ENCODE results near the gene MEF2C. TPM values are rescaled to one million over a fixed set of nuclear protein-coding genes. Genes with fewer than 3 reads are reported as not detected.
A peak's percentile ranks its signal among the peaks of the same experiment; 100 is the strongest.

Gene MEF2C
- total RNA-seq, 1 experiment from 2014 or later: 13.0 TPM

GRCh38 chr5:88679638-88680037, 203.3 kb downstream of the MEF2C start:
- Histone ChIP-seq H3K27ac (ENCODE audit: low read depth, low read length) (no peak overlapping the region), H2AFZ (ENCODE audit: low read depth, low read length, poor library complexity, severe bottlenecking) (peak overlapping the region; percentile 98), H3K36me3 (ENCODE audit: control insufficient read depth in 1 of 2, insufficient read depth in 2 of 2, low read length in 2 of 2) (no peaks in the 10 kb centered on the region), H3K9me3 (ENCODE audit: control insufficient read depth in 1 of 2, insufficient read depth in 1 of 2, low read depth in 1 of 2, low read length in 2 of 2) (no peaks in the 10 kb centered on the region), H3K27me3 (ENCODE audit: insufficient read depth, low read length) (no peaks in the 10 kb centered on the region), H3K4me2 (ENCODE audit: low read length) (peak overlapping the region; percentile 85; the same call in 1 of the 2 replicates), H3K4me3 (replicated peaks in 1 of 2; ENCODE audit: low read depth in 1 of 2, low read length in 2 of 2) (no peak overlapping the region), H3K9me2 (ENCODE audit: insufficient read depth) (no peaks in the 10 kb centered on the region), H3K9ac (ENCODE audit: low read length) (no peak overlapping the region), H3K4me1 (ENCODE audit: control insufficient read depth in 1 of 2, insufficient read depth in 2 of 2, low read length in 2 of 2) (peaks cover 0 to 12% of the 10 kb centered on the region in 2 experiments; a peak in 2 of 4 replicates), H4K20me1 (ENCODE audit: insufficient read depth) (no peaks in the 10 kb centered on the region), H3K79me2 (ENCODE audit: insufficient read depth, low read length) (no peaks in the 10 kb centered on the region)
- POLR2A ChIA-PET: no interaction called here
- no peak for DNase-seq (ENCODE audit: low read depth, low spot score)
- RAD21 ChIA-PET (ENCODE audit: low non-redundant PET in 1 of 2, low total read pairs in 2 of 2, uncharacterized antibody in 2 of 2, unreplicated experiment in 2 of 2): interaction anchor here (0.7 to 1.3 kb wide), 4 partner anchors 11 to 898 kb away, joined by 3 to 5 read pairs (median 4); no protein-coding TSS in a partner anchor
- BruUV-seq (replicated peaks): no TSS peak
- no peak for TF ChIP-seq REST (IDR thresholded peaks at IDR 0.05; ENCODE audit: low read depth)
- no peak for TF ChIP-seq POLR2AphosphoS5 (IDR thresholded peaks at IDR 0.05; ENCODE audit: low read depth, low read length)
- TF ChIP-seq CTCF (IDR thresholded peaks at IDR 0.05 in 2 of 3, conservative IDR thresholded peaks at IDR 0.05 in 1 of 3; ENCODE audit: borderline replicate concordance in 1 of 3, insufficient read depth in 1 of 3, low read depth in 2 of 3, low read length in 2 of 3): no peak
- TF ChIP-seq SIN3A (IDR thresholded peaks at IDR 0.05; ENCODE audit: low read depth): no peak
- no peak for TF ChIP-seq CBX3 (IDR thresholded peaks at IDR 0.05; ENCODE audit: low read depth)
- TF ChIP-seq ELF1 (IDR thresholded peaks at IDR 0.05; ENCODE audit: borderline replicate concordance, low read depth): no peak
- TF ChIP-seq, protein P1, sequence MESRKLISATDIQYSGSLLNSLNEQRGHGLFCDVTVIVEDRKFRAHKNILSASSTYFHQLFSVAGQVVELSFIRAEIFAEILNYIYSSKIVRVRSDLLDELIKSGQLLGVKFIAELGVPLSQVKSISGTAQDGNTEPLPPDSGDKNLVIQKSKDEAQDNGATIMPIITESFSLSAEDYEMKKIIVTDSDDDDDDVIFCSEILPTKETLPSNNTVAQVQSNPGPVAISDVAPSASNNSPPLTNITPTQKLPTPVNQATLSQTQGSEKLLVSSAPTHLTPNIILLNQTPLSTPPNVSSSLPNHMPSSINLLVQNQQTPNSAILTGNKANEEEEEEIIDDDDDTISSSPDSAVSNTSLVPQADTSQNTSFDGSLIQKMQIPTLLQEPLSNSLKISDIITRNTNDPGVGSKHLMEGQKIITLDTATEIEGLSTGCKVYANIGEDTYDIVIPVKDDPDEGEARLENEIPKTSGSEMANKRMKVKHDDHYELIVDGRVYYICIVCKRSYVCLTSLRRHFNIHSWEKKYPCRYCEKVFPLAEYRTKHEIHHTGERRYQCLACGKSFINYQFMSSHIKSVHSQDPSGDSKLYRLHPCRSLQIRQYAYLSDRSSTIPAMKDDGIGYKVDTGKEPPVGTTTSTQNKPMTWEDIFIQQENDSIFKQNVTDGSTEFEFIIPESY (IDR thresholded peaks at IDR 0.05; ENCODE audit: extremely low read depth, insufficient replicate concordance, low read length): no peak
- TF ChIP-seq YY1 (IDR thresholded peaks at IDR 0.05; ENCODE audit: extremely low read depth, insufficient replicate concordance, low read depth, low read length): no peak
- TF ChIP-seq EZH2 (IDR thresholded peaks at IDR 0.05): no peak
- no peak for TF ChIP-seq EZH2phosphoT487 (IDR thresholded peaks at IDR 0.05; ENCODE audit: borderline replicate concordance)
- TF ChIP-seq, protein P2, sequence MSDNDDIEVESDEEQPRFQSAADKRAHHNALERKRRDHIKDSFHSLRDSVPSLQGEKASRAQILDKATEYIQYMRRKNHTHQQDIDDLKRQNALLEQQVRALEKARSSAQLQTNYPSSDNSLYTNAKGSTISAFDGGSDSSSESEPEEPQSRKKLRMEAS (IDR thresholded peaks at IDR 0.05): no peak
- no peak for TF ChIP-seq EGR1 (IDR thresholded peaks at IDR 0.05; ENCODE audit: low read depth)
- no peak for TF ChIP-seq ATF3 (IDR thresholded peaks at IDR 0.05)
- no peak for TF ChIP-seq SRF (IDR thresholded peaks at IDR 0.05; ENCODE audit: low read depth)
- no peak for TF ChIP-seq FOSL1 (IDR thresholded peaks at IDR 0.05; ENCODE audit: low read depth)
- no peak for TF ChIP-seq TCF7L2 (IDR thresholded peaks at IDR 0.05; ENCODE audit: borderline replicate concordance, extremely low read depth, insufficient read depth, insufficient read length)
- no peak for TF ChIP-seq ZNF274 (IDR thresholded peaks at IDR 0.05; ENCODE audit: low read depth, low read length)
- TF ChIP-seq JUND (IDR thresholded peaks at IDR 0.05): no peak
- TF ChIP-seq CEBPB (IDR thresholded peaks at IDR 0.05; ENCODE audit: low read depth): no peak
- no peak for ATAC-seq
- CTCF ChIA-PET: interaction anchor here (0.6 to 2.9 kb wide), 6 partner anchors 11 to 1693 kb away, joined by 3 to 18 read pairs (median 4); no protein-coding TSS in a partner anchor
- intact Hi-C loops (cut with micrococcal nuclease): loop anchor here (1.0 to 10.0 kb wide), 3 partner anchors 538 to 899 kb away; no protein-coding TSS in a partner anchor
